ENCODE measurements around the gene MYOG. TPM values are rescaled to one million over a fixed set of nuclear protein-coding genes. Genes with fewer than 3 reads are reported as not detected.
A peak's percentile ranks its signal among the peaks of the same experiment; 100 is the strongest.

MYOG gene
- total and polyA plus RNA-seq, 2 of the 4 experiments (the other 2 are of a cell fraction), result not detected

GRCh38 chr1:203127666-203128430 lies 42.0 kb upstream of the MYOG start, which contains the start of gene ADORA1:
ADORA1 (plus strand) TSS chr1:203127726; CDS start chr1:203128842, 1,116 bp downstream.
- Histone ChIP-seq H2AK5ac (ENCODE audit: low read depth, low read length) (no peak within 1 kb of the TSS), H2AFZ (replicated peaks; ENCODE audit: low read length, poor library complexity) (peak within 1 kb of the TSS; percentile 80), H3K4me3 (ENCODE audit: insufficient read depth, low read depth, low read length) (peak within 1 kb of the TSS; percentile 30), H3K18ac (ENCODE audit: low read depth, low read length) (no peak within 1 kb of the TSS; the same call in 1 of the 2 replicates), H3K27me3 (ENCODE audit: control insufficient read depth, insufficient read depth, low read length) (peaks cover 43% of the 10 kb centered on the region), H3K9me3 (ENCODE audit: control insufficient read depth, insufficient read depth, low read length) (no peaks in the 10 kb centered on the region), H3K4me1 (ENCODE audit: control insufficient read depth, insufficient read depth, low read length) (peaks cover 3% of the 10 kb centered on the region; the same call in 1 of the 2 replicates), H4K20me1 (ENCODE audit: insufficient read depth, low read length) (no peaks in the 10 kb centered on the region), H3K23ac (ENCODE audit: low read depth, low read length) (no peak within 1 kb of the TSS), H3K9me1 (ENCODE audit: insufficient read depth, low read length) (no peaks in the 10 kb centered on the region), H3K79me1 (ENCODE audit: low read depth in 1 of 2, low read length in 2 of 2) (no peaks in the 10 kb centered on the region), H2AK9ac (replicated peaks; ENCODE audit: low read depth, low read length, poor library complexity) (no peak within 1 kb of the TSS), H2BK15ac (ENCODE audit: low read depth, low read length) (no peak within 1 kb of the TSS), H3K4ac (ENCODE audit: low read depth, low read length) (no peak within 1 kb of the TSS; the same call in 1 of the 2 replicates), H3K36me3 (ENCODE audit: control insufficient read depth, insufficient read depth, low read length) (no peaks in the 10 kb centered on the region), H4K91ac (ENCODE audit: insufficient read depth, low read depth, low read length) (no peak within 1 kb of the TSS; the same call in 1 of the 2 replicates), H4K5ac (ENCODE audit: low read depth, low read length) (no peak within 1 kb of the TSS), H2BK120ac (ENCODE audit: low read depth, low read length) (no peak within 1 kb of the TSS), H2BK5ac (ENCODE audit: low read depth, low read length, poor library complexity, severe bottlenecking) (no peak within 1 kb of the TSS), H3K4me2 (ENCODE audit: low read depth, low read length) (peak within 1 kb of the TSS; percentile 86), H3K56ac (ENCODE audit: extremely low read depth, insufficient read depth, low read length) (no peak within 1 kb of the TSS), H3K27ac (ENCODE audit: insufficient read depth, low read length) (no peak within 1 kb of the TSS), H4K8ac (ENCODE audit: low read depth in 2 of 2, low read length in 2 of 2) (no peak within 1 kb of the TSS; a peak in 2 of 4 replicates), H3K9ac (ENCODE audit: low read depth, low read length) (no peak within 1 kb of the TSS), H3K14ac (replicated peaks; ENCODE audit: low read depth, low read length) (no peak within 1 kb of the TSS), H2BK20ac (ENCODE audit: low read depth, low read length) (no peak within 1 kb of the TSS)
- no TSS peak for BruUV-seq (replicated peaks)
- ATAC-seq (ENCODE audit: low read depth) (peak; percentile 94), DNase-seq (peak; percentile 41)
- WGBS, 2 experiments (ENCODE audit: extremely low coverage in 2 of 2, insufficient read length in 1 of 2), result 0% methylated on average over 5 of the region's 51 CpGs; no CpG with 5 or more reads in 1 of the 2 experiments
- in situ Hi-C loops (cut with MboI; ENCODE audit: low sequenced_read_pairs), result no loop called here
- TF ChIP-seq USF2 (IDR thresholded peaks at IDR 0.05; ENCODE audit: low read depth, low read length) (peak; percentile 37; the same call in 1 of the 2 replicates), RAD21 (IDR thresholded peaks at IDR 0.05; ENCODE audit: low read length) (no peak), RCOR1 (IDR thresholded peaks at IDR 0.05; ENCODE audit: insufficient replicate concordance, low read length) (no peak)
- CTCF ChIA-PET, result interaction anchor here (0.6 to 3.0 kb wide), 5 partner anchors 10 to 89 kb away, joined by 3 to 8 read pairs (median 6); no protein-coding TSS in a partner anchor
- intact Hi-C loops (cut with micrococcal nuclease), result no loop called here
- dilution Hi-C loops (cut with HindIII; ENCODE audit: low sequenced_read_pairs, unreplicated experiment), result no loop called here
- POLR2A ChIA-PET (ENCODE audit: unreplicated experiment), result no interaction called here

Data from IMR-90 (cell line).